ENCODE data around the gene MAN1C1. TPM values are rescaled to one million over a fixed set of nuclear protein-coding genes. Genes with fewer than 3 reads are reported as not detected.

The MAN1C1 gene
- total RNA-seq, 1 donor = 12.9 TPM

- Histone ChIP-seq H3K9me3 (ENCODE audit: low read depth, low read length) (no peaks in the 10 kb centered on the region), H3K4me1 (ENCODE audit: insufficient read depth, low read length) (peaks cover 22% of the 10 kb centered on the region), H3K4me3 (ENCODE audit: low read length) (no peak overlapping the region), H3K27me3 (ENCODE audit: insufficient read depth, low read length) (no peaks in the 10 kb centered on the region)
Observed at GRCh38 chr1:25809283-25809926, 192.8 kb downstream of the MAN1C1 start.

DNA sequence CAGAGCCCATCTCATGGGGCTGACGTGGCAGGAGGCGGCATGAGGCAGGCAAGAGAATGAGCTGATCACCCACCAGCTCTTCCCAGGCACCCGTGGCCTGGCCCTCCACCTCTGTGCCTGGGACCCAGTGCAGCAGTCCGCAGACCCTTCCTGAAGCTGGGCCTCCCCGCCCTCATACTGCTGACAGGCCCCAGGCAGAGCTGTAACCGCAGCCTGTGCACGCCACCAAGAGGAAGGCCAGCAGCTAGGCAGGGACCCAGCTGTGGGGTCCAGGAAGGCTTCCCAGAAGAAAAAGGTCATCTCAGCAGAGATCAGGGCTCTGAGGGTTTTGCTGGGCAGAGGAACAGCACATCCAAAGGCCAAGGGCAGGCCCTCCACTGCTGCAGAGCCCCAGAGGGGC lies 193.3 kb downstream of the MAN1C1 start:
- Histone ChIP-seq H3K4me1 (ENCODE audit: insufficient read depth, low read length) (peaks cover 22% of the 10 kb centered on the region), H3K9me3 (ENCODE audit: low read depth, low read length) (no peaks in the 10 kb centered on the region), H3K4me3 (ENCODE audit: low read length) (no peak overlapping the region), H3K27me3 (ENCODE audit: insufficient read depth, low read length) (no peaks in the 10 kb centered on the region)

DNA sequence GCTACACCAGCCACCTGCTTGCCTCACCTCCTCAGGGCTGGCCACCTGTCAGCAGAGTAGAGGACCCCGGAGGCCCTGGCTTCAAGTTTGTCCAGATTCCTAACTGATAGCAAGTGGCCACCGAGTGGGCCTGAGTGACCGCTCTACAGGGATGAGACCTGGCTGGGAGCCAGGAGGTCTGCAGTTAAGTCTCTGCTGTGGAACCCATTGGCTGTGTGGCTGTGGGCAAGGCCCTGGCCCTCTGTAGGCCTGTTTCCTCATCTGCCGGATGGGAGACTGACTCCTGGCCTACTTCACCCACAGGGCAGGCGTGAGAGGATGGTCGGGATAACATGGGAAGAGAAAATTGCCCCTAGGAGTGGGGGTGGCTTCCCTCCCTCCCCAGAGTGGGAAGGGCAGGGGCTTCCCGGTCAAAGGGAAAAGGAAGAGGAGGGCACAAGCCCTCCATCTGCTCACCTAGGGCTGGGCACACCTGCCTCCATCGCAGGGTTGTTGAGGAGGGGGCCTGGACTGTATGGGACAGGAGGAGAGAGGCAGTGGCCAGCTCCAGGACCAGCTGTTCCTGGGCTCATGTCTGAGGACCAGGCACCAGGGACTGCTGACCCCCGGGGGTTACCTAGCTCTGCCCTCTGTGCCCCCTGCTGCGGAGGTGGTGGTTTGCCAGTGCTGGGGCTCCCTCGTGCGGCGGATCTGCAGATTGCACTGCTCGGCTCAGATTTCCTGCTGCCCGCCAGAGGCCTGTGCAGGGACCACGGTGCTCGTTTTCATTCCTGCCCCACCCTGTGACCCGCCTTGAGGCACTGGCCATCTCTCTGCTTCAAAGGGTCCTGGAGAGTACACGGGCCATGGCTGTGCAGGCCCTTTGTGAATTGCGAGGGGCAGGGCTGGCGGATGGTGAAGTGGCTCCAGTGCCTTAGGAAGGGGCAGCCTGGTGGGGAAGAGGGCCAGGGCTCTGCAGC lies 194.0 kb downstream of the MAN1C1 start:
- Histone ChIP-seq H3K9me3 (ENCODE audit: low read depth, low read length) (no peaks in the 10 kb centered on the region), H3K4me3 (ENCODE audit: low read length) (no peak overlapping the region), H3K27me3 (ENCODE audit: insufficient read depth, low read length) (no peaks in the 10 kb centered on the region), H3K4me1 (ENCODE audit: insufficient read depth, low read length) (peaks cover 22% of the 10 kb centered on the region)

GRCh38 chr1:25811384-25812082 lies 194.9 kb downstream of the MAN1C1 start:
- Histone ChIP-seq H3K9me3 (ENCODE audit: low read depth, low read length) (no peaks in the 10 kb centered on the region), H3K27me3 (ENCODE audit: insufficient read depth, low read length) (no peaks in the 10 kb centered on the region), H3K4me1 (ENCODE audit: insufficient read depth, low read length) (peaks cover 22% of the 10 kb centered on the region), H3K4me3 (ENCODE audit: low read length) (no peak overlapping the region)

DNA sequence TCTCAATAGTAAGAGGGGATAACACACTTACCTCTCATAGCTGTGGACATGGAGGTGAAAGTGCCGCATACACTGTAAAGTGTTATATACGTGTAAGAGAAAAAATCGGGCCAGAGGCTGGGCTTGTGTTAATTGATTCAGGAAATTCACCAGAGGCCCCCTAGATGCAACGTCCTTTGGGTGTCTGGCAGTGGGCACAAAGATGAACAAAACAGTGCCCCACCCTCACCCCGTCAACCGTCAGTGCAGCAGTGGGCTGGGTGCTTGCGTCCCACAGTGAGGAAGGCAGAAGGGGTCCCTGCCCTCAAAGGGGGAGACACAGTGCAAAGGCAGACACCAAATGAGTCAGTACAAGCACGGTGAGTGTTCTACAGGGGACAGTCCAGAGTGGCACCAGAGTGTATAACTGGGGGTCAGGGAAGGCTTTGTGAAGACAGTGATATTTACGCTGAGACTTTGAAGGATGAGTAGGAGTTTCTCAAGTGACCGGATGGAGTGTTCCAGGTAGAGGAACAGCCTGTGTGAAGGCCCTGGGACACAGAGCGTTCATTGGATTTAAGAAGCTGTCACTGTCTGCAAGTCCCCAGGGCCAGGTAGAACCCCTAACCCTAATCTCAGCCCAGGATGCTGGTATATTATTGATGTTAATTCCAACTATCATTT lies 196.6 kb downstream of the MAN1C1 start:
- Histone ChIP-seq H3K4me3 (ENCODE audit: low read length) (no peak overlapping the region), H3K4me1 (ENCODE audit: insufficient read depth, low read length) (peaks cover 26% of the 10 kb centered on the region), H3K9me3 (ENCODE audit: low read depth, low read length) (no peaks in the 10 kb centered on the region), H3K27me3 (ENCODE audit: insufficient read depth, low read length) (no peaks in the 10 kb centered on the region)

DNA sequence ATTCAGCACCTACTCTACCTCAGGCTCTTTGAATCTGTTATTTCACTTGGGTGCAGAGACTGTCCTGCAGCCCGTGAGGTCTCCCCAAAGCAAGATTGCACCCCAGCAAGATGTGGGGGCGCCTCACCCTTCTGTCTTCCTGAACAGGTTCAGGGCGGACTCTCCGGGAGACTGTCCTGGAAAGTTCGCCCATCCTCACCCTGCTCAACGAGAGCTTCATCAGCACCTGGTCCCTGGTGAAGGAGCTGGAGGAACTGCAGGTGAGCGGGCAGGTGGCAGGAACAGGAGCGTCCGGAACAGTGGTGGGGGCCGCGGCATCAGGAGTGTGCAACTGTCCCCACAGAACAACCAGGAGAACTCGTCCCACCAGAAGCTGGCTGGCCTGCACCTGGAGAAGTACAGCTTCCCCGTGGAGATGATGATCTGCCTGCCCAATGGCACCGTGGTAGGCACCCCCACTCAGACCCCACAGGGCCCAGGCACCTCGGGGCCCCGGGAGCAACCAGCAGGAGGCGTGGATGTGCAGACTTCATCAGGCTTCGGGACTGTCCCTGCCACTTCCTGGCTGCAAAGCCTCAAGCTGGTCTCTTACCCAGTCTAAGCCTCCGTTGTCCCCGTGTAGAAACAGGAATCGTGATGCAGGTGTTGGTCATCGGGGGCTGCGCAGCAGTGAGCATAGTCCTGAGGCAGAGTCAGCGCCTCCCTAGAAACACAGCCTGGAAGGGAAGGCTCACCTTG lies 197.3 kb downstream of the MAN1C1 start:
- Histone ChIP-seq H3K9me3 (ENCODE audit: low read depth, low read length) (no peaks in the 10 kb centered on the region), H3K4me1 (ENCODE audit: insufficient read depth, low read length) (peaks cover 32% of the 10 kb centered on the region), H3K27me3 (ENCODE audit: insufficient read depth, low read length) (no peaks in the 10 kb centered on the region), H3K4me3 (ENCODE audit: low read length) (no peak overlapping the region)

DNA sequence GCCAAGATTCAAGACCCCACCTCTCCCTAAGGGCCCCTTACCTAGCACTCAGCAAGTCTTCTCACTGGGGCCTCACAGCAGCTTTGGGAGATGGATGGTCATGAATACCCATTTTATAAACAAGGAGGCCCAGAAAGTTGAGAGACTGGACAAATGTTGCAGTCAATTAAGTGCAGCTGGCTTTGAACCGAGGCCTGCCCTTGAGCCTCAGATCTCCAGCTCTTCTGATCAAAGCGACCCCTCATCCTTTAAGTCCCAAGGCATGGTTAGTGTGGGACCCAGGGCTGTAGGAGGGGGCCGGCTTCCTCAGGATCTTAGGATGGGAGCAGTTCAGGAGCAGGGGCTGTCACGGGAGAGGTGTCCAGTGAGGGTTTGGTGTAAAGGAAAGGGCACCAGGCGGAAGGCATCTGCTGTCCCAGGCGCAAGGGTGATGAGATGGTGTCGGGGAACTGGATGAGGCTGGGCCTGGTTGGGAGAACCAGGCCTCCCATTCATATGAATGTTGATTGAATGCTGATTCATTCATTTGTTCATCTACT lies 198.0 kb downstream of the MAN1C1 start:
- Histone ChIP-seq H3K27me3 (ENCODE audit: insufficient read depth, low read length) (no peaks in the 10 kb centered on the region), H3K4me3 (ENCODE audit: low read length) (no peak overlapping the region), H3K4me1 (ENCODE audit: insufficient read depth, low read length) (peaks cover 32% of the 10 kb centered on the region), H3K9me3 (ENCODE audit: low read depth, low read length) (no peaks in the 10 kb centered on the region)

- peaks cover 23% of the 10 kb centered on the region for H3K4me1 ChIP-seq (ENCODE audit: insufficient read depth, low read length)
- no peaks in the 10 kb centered on the region for H3K9me3 ChIP-seq (ENCODE audit: low read depth, low read length)
- no peak overlapping the region for H3K4me3 ChIP-seq (ENCODE audit: low read length)
- no peaks in the 10 kb centered on the region for H3K27me3 ChIP-seq (ENCODE audit: insufficient read depth, low read length)
Observed at GRCh38 chr1:25815208-25816111, 198.9 kb downstream of the MAN1C1 start.

DNA sequence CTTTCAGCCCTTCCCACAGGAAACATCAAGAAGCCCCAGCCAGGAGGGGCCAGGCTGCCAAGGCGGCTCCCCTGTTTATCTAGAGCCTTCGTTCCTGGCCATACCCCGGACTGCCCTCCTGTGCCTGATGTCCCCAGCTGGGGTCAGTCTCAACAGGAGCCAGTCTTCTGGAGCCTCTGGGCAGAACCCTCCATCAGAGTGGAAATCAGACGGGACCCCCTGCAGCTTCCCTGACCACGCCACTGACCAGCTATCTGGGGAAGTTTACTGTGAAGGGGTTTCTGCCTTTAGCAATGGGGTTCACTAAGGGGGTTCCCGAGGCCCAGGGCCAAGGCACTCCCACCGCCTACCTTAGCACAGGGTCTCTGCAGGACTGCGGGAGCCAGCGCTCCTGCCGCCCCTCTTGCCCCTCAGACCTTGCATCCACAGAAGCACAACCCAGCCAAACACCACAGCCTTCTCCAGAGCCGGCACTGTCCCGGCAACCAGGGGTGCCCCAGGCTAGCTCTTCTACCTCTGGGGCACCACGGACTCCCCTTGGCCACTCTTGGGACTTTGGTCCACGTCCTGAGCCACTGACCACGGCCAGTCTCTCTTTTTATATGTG lies 199.6 kb downstream of the MAN1C1 start:
- H3K9me3 ChIP-seq (ENCODE audit: low read depth, low read length) = no peaks in the 10 kb centered on the region
- peaks cover 23% of the 10 kb centered on the region for H3K4me1 ChIP-seq (ENCODE audit: insufficient read depth, low read length)
- no peaks in the 10 kb centered on the region for H3K27me3 ChIP-seq (ENCODE audit: insufficient read depth, low read length)
- no peak overlapping the region for H3K4me3 ChIP-seq (ENCODE audit: low read length)

DNA sequence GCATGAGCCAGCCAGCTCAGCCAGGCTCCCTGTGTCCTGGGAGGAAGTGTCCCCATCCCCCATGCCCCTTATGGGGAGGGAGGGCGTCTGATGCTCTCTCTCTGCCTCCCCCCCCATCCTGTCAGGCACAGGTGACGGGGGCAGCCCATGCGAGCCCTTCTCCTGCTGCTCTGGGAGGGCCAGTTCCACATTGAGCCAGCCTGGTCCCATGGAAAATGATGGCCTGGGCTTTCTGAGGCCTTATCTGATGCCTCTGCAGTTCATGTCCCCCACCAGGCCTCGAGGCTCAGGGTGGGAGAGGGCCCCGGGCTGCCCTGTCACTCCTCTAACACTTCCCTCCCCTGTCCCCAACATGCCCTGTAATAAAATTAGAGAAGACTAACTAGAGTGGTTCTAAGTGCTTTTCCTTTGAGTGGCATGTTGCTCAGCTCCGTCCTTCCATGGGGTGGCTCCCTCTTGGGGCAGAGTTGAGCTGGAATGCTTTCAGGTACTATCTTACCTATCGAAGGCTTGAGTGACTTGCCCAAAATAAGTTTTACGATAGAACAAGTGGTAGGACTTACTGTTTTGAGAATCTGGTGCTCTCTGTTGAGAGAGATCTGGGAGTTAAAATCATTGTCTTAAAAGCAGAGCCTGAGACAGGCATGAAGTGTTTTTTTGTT lies 201.4 kb downstream of the MAN1C1 start:
- Histone ChIP-seq H3K27me3 (ENCODE audit: insufficient read depth, low read length) (no peaks in the 10 kb centered on the region), H3K9me3 (ENCODE audit: low read depth, low read length) (no peaks in the 10 kb centered on the region), H3K4me1 (ENCODE audit: insufficient read depth, low read length) (peaks cover 33% of the 10 kb centered on the region), H3K4me3 (ENCODE audit: low read length) (no peak overlapping the region)

DNA sequence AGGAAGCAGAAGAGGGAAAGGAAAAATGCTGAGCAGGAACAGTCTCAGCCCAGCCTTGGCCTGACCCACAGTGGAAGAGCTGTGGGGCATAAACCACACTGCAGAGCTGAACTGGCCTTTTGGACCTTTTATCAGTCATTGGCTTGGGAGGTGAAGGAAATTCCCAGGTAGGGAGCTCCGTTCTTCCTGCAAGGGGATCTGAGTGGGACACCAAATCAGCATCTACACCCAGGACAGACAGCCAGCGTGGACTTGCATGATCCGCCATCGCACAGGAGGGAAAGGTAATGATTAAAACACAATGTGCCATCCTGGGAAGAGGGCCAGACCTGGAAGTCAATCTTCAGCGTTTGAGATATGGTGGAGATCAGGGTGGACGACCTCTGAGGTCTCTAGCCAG lies 202.0 kb downstream of the MAN1C1 start:
- peaks cover 33% of the 10 kb centered on the region for H3K4me1 ChIP-seq (ENCODE audit: insufficient read depth, low read length)
- no peaks in the 10 kb centered on the region for H3K9me3 ChIP-seq (ENCODE audit: low read depth, low read length)
- no peak overlapping the region for H3K4me3 ChIP-seq (ENCODE audit: low read length)

DNA sequence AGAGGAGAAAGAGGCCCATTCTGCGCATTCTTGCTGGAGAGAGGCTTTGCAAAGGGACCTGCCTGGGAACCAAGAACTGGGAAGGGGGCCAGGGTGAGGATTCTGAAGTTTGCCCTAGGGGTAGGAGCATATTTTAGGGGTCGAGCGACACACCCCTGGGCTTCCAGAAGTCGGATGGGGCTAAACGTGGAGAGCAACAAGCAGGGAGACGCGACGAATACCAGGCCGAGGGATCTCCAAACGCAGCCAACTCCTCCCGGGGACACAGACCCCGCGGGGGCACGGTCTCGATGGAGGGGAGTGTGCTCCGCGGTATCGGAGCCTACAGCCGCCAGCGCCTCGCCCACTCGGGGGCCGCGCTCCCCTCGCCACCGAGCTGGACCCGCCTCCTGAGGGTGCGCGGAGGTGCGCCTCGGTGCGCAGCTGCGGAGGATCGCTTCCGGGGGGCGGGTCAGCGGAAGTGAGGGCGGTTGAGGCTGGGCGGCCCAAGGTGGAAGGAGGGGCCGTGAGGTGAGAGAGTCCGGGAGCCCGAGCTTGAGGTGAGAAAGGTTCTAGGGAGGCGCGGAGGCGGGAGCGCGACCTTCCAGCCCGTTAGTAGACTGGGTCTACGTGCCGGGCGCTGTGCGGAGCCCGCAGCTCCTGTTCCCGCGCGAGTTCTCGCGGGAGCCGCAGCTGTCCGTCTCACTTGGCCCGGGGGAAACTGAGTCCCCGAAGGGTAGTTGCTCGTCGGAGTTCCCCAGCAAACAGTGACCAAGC lies 203.1 kb downstream of the MAN1C1 start, which contains the start of gene MTFR1L:
Gene MTFR1L (plus strand): TSS at position 464 of the 756 bp plus-strand sequence. CDS start 3,151 bp downstream, outside the sequence.
- Histone ChIP-seq H3K27me3 (ENCODE audit: insufficient read depth, low read length) (no peaks in the 10 kb centered on the region), H3K4me1 (ENCODE audit: insufficient read depth, low read length) (peaks cover 33% of the 10 kb centered on the region), H3K9me3 (ENCODE audit: low read depth, low read length) (no peaks in the 10 kb centered on the region), H3K4me3 (ENCODE audit: low read length) (peak within 1 kb of the TSS; percentile 95)

More for the DNA sequence above, 202.0 kb downstream of the MAN1C1 start:
- no peaks in the 10 kb centered on the region for H3K27me3 ChIP-seq (ENCODE audit: insufficient read depth, low read length)
